ENCODE data around the gene MADCAM1. TPM values are rescaled to one million over a fixed set of nuclear protein-coding genes. Genes with fewer than 3 reads are reported as not detected.
A peak's percentile ranks its signal among the peaks of the same experiment; 100 is the strongest.
"Not testable (repeated sequence)": the region's sequence is repeated elsewhere in the genome, so short reads cannot be mapped to it uniquely, and the experiment has no call there.

The MADCAM1 gene
- total RNA-seq, 3 donors from 2014 or later: 0.18 to 0.26 (median 0.19) TPM

DNA sequence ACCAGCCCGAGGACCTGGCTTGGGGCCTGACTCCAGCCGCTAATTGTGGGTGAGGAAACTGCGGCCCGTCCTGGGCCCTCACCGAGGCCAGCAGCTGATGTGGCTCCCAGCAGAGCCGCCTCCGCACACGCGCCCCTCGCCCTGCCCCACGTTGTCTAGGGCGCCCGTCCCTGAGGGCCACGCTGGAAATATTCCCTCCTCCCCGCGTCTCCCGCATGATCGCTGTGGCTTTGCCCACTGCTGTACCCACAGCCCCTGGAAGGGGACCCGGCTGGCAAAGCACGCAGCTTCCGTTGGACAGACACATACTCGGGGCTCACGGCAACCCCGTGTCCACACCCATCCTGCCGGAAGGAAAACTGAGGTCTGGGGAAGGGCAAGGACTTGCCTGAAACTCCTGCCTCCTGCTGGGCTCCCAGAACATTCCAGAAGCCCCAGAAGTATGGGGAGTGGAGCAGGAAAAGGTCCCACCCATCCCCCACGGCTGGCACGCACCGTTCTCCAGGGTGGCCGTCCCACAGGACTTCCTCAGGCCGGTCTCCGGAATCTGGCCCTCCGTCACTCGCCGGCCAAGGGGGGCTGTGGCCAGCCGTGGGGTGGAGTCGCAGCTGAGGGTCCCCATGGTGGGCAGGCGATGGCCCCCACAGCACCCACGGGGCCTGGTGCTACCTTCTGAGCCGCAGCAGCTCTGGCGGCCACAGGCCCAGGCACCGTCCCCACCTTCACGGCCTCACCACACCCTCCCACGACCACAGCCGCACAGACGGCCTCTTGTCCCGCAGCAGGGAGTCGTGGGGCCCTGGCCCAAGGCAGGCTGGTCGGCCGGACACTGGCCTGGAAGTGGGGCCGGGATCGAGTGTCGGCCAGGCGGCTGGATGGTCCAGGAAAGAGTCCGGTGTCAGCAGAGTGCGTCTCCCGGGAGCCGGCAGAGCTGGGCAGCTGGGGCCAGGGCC, 21.9 kb upstream of the MADCAM1 start:
- no peaks in the 10 kb centered on the region for H3K9me3 Mint-ChIP-seq
- no peaks in the 10 kb centered on the region for H3K27me3 Mint-ChIP-seq (ENCODE audit: low read depth)
- no peaks in the 10 kb centered on the region for H3K4me1 Mint-ChIP-seq (ENCODE audit: low read depth)
- H3K4me3 Mint-ChIP-seq: no peak overlapping the region
- H3K36me3 Mint-ChIP-seq (ENCODE audit: insufficient read depth): no peaks in the 10 kb centered on the region
- DNase-seq: no peak
- no peak for ATAC-seq

DNA sequence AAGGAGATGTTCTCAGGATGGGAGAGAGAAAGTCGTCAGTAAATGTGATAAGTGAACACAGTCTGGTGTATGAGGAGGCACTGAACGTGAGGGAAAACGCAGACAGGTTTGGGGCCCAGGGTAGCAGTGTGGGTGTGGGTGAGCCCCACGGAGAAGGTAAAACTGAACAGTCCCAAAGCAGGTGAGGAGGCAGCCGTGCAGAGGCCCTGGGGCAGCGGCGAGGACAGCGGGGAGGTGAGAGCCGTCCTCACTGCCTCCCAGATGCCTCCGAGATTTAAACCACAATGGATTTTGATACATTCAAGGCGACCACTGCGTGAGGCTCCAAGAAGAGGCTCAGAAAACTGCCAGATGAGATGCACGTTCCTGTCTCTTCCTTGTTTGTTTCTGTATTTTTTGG, 20.9 kb upstream of the MADCAM1 start:
- Mint-ChIP-seq H3K36me3 (ENCODE audit: insufficient read depth) (no peaks in the 10 kb centered on the region), H3K4me1 (ENCODE audit: low read depth) (peaks cover 5% of the 10 kb centered on the region), H3K4me3 (no peak overlapping the region), H3K27me3 (ENCODE audit: low read depth) (no peaks in the 10 kb centered on the region), H3K9me3 (no peaks in the 10 kb centered on the region)
- no peak for DNase-seq
- ATAC-seq: no peak

DNA sequence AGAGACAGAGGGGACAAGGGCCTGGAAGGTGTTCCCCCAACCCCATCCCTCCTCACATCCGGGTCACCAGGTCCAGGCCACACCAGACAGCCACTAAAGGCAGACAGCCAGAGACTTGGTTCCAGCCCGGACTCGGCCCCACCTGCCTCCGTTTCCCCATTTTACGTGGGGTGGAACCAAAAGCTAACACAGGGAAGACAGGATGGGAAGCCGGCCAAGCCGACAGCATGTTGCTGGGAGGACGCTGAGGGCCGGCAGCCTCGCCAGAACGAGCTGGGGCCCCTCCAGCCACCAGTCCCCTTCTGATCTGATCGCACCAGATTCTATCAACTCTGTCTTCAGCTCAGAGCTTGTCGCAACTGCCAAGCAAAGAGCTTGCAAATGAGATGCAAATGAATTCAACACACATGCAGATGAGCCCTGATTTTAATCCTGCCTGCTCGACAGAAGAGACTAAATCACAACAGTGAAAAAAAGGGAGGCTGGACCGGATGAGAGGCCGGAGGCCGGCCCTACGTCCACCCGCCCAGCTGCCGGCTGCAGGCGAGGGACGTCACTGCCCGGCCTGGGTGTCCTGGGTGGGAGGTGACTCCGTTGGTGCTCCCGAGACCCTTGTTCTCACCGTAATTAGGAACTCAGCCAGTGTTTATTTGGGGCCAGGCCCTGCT, 17.9 kb upstream of the MADCAM1 start:
- Mint-ChIP-seq H3K4me1 (ENCODE audit: low read depth) (peaks cover 5% of the 10 kb centered on the region), H3K4me3 (no peak overlapping the region), H3K36me3 (ENCODE audit: insufficient read depth) (no peaks in the 10 kb centered on the region), H3K9me3 (no peaks in the 10 kb centered on the region), H3K27me3 (ENCODE audit: low read depth) (no peaks in the 10 kb centered on the region)
- DNase-seq (no peak), ATAC-seq (no peak)

DNA sequence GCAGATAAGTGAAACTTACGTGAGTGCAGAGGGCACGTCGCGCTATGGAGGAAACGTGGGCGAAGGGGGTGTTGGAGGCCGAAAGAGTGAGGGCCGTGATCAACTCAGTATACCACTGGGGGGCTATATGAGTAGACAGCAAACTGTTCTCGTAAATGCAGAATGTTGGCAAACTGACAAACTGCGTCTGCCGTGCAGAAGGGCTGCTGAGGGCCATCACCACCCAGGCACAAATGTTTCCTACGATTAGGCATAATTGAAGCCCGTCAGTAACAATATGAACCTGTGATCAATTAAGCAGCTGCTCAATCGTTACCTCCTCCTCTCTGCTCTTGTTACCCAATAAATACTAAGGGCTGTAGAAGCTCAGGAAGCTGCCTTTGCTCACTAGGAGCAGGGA, 17.3 kb upstream of the MADCAM1 start:
- no peaks in the 10 kb centered on the region for H3K9me3 Mint-ChIP-seq
- H3K36me3 Mint-ChIP-seq (ENCODE audit: insufficient read depth): no peaks in the 10 kb centered on the region
- DNase-seq: no peak
- peaks cover 5% of the 10 kb centered on the region for H3K4me1 Mint-ChIP-seq (ENCODE audit: low read depth)
- no peak overlapping the region for H3K4me3 Mint-ChIP-seq
- ATAC-seq: no peak
- H3K27me3 Mint-ChIP-seq (ENCODE audit: low read depth): peaks cover 2% of the 10 kb centered on the region

DNA sequence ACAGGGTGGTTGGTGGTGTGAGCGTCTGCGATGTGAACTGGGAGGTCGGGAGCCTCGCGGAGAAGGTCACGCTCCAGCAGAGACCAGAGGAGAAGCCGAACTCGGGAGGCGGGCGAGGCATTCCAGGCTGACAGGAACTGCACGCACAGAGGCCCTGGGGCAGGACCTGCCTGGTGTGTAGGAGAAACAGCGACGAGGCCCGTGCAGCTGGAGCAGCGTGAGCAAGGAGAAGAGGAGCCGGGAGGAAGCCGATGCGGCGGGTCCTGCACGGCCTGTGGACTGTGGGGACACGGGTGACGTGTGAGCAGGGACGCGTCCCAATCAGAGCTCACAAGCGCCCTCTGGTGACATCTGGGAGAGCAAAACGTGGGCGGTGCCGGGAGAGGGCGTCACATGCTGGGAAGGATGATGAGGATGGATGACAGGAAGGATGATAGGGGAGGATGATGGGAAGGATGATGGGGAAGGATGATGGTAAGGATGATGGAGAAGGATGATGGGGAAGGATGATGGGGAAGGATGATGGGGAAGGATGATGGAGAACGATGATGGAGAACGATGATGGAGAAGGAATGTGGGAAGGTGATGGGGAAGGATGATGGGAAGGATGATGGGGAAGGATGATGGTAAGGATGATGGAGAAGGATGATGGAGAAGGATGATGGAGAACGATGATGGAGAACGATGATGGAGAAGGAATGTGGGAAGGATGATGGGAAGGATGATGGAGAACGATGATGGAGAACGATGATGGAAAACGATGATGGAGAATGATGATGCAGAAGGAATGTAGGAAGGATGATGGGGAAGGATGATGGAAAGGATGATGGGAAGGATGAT, 16.1 kb upstream of the MADCAM1 start:
- H3K9me3 Mint-ChIP-seq: no peaks in the 10 kb centered on the region
- peaks cover 11% of the 10 kb centered on the region for H3K27me3 Mint-ChIP-seq (ENCODE audit: low read depth)
- DNase-seq (peak; percentile 39), ATAC-seq (no peak)
- peak overlapping the region; percentile 6 for H3K4me3 Mint-ChIP-seq
- no peaks in the 10 kb centered on the region for H3K36me3 Mint-ChIP-seq (ENCODE audit: insufficient read depth)
- peaks cover 5% of the 10 kb centered on the region for H3K4me1 Mint-ChIP-seq (ENCODE audit: low read depth)

DNA sequence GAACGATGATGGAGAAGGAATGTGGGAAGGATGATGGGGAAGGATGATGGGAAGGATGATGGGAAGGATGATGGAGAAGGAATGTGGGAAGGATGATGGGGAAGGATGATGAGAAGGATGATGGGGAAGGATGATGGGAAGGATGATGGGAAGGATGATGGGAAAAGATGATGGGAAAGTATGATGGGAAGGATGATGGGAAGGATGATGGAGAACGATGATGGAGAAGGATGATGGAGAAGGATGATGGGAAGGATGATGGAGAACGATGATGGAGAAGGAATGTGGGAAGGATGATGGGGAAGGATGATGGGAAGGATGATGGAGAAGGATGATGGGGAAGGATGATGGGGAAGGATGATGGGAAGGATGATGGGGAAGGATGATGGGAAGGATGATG, 15.2 kb upstream of the MADCAM1 start:
- not testable (repeated sequence) for ATAC-seq; H3K4me3 Mint-ChIP-seq; H3K9me3 Mint-ChIP-seq; DNase-seq; H3K36me3 Mint-ChIP-seq (ENCODE audit: insufficient read depth); H3K4me1 Mint-ChIP-seq (ENCODE audit: low read depth)
- peaks cover 18% of the 10 kb centered on the region for H3K27me3 Mint-ChIP-seq (ENCODE audit: low read depth)

DNA sequence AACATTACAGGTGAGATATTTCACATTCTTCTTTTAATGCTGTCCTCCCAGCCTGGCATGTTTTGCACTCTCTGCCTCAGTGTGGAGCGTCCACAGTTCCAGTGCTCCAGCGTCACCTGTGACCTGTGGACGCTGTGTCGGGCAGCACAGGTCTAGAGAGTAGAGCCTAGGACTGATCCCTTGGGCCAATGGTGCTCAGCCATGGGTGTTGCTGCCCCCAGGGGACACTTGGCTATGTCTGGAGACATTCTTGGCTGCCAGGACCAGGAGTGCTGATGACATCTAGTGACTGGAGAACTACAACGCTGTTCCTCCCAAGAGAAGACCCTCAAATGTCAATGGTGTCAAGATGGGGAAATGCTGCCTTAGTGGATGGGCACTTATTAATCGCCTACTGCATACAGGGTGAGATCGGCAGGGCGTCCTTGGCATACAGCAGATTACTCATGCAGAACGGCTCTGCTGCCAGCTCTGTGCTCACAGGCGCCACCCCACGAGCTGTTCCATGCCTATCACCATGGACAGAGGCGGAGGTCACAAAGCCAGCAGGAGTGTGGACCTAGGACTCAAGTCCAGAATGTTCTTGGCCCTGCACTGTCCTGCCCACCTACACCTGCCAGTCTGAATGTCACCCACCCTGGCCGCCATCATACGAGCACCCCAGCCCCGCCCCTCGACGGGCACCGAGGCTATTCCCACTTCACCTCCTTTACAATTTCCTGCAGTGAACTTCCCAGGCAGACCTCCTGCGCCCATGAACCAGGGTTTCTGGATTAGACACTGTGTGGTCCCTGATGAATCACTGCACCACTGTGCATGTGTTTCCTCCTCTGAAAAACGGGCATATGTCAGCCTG, 13.9 kb upstream of the MADCAM1 start:
- H3K4me3 Mint-ChIP-seq: no peak overlapping the region
- peaks cover 21% of the 10 kb centered on the region for H3K27me3 Mint-ChIP-seq (ENCODE audit: low read depth)
- peaks cover 5% of the 10 kb centered on the region for H3K4me1 Mint-ChIP-seq (ENCODE audit: low read depth)
- DNase-seq (no peak), ATAC-seq (no peak)
- H3K36me3 Mint-ChIP-seq (ENCODE audit: insufficient read depth): no peaks in the 10 kb centered on the region
- H3K9me3 Mint-ChIP-seq: no peaks in the 10 kb centered on the region

DNA sequence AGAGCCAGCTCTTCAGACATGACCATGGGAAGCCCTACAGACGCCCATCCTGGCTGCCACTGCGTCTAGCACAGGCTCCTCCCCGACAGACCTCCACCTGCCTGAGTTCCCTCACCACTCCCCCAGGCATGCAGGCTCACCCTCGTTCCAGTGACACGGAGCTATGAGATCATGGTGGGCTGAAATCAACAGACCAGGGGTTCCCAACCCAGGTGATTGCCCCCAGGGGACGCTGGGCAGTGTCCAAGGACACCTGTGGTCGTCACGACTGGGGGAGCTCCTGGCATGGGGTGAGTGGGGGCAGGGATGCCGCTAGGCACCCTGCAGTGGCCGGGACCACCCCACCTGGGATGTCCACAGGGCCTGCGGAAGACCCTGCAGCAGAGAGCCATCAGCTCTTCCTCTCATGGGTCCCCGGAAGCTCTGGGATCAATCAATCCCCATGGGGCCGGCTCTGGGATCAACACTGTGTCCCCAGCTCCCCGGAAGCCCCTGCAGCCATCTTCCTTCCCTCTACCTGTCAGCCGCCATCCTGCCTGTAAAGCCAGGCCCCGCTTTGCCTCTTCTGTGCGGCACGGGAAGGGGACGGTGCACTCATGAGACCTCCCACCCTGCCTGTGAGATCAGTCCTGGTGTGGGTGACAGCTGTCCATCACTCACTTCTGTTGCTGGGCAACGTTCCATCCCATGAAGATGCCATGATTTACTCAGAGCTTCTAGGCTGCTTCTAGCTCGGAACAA, 12.8 kb upstream of the MADCAM1 start:
- Mint-ChIP-seq H3K9me3 (no peaks in the 10 kb centered on the region), H3K27me3 (ENCODE audit: low read depth) (peaks cover 21% of the 10 kb centered on the region), H3K4me3 (no peak overlapping the region), H3K4me1 (ENCODE audit: low read depth) (peaks cover 5% of the 10 kb centered on the region), H3K36me3 (ENCODE audit: insufficient read depth) (no peaks in the 10 kb centered on the region)
- ATAC-seq (no peak), DNase-seq (no peak)

DNA sequence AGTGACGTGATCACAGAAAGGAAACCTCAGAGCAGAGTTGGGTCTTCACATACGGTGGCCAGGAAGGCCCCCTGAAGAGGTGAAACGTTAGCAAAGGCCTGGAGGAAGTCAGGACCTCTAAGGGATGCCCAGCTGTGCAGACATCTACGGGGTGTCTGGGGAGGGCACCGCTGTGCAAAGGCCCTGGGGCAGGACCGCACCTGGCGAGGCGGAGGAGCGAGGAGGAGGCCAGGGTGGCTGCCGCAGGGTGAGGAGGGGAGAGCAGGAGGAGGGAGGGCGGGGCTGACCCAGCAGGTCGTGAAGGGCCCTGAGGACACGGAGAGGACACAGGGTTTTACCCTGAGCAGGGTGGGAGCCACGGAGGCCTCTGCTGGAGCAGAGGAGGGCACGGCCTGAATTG, 11.8 kb upstream of the MADCAM1 start:
- no peak for DNase-seq
- no peaks in the 10 kb centered on the region for H3K36me3 Mint-ChIP-seq (ENCODE audit: insufficient read depth)
- no peak for ATAC-seq
- no peak overlapping the region for H3K4me3 Mint-ChIP-seq
- H3K9me3 Mint-ChIP-seq: no peaks in the 10 kb centered on the region
- H3K4me1 Mint-ChIP-seq (ENCODE audit: low read depth): peaks cover 5% of the 10 kb centered on the region
- peaks cover 21% of the 10 kb centered on the region for H3K27me3 Mint-ChIP-seq (ENCODE audit: low read depth)

DNA sequence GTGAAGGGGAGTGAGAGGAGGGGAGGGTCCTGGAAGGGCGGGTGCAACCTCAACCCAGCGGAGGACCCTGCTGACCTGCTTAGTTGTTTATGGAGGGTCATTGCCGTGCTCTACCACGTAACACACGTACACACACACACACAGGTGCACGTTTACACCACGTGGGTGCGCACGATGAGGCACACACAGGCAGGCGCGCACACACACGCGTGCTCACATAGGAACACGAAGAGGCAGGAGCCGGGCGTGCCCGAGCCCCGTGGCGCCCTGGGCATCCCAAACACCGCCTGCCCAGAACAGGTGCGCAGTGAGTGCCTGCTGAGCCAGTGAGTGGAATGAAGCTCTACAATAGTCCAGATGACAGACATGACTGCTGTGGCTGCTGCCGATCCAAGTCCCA, 11.2 kb upstream of the MADCAM1 start:
- DNase-seq (no peak), ATAC-seq (no peak)
- Mint-ChIP-seq H3K36me3 (ENCODE audit: insufficient read depth) (no peaks in the 10 kb centered on the region), H3K4me3 (no peak overlapping the region), H3K4me1 (ENCODE audit: low read depth) (peaks cover 1% of the 10 kb centered on the region), H3K9me3 (no peaks in the 10 kb centered on the region), H3K27me3 (ENCODE audit: low read depth) (peaks cover 21% of the 10 kb centered on the region)

DNA sequence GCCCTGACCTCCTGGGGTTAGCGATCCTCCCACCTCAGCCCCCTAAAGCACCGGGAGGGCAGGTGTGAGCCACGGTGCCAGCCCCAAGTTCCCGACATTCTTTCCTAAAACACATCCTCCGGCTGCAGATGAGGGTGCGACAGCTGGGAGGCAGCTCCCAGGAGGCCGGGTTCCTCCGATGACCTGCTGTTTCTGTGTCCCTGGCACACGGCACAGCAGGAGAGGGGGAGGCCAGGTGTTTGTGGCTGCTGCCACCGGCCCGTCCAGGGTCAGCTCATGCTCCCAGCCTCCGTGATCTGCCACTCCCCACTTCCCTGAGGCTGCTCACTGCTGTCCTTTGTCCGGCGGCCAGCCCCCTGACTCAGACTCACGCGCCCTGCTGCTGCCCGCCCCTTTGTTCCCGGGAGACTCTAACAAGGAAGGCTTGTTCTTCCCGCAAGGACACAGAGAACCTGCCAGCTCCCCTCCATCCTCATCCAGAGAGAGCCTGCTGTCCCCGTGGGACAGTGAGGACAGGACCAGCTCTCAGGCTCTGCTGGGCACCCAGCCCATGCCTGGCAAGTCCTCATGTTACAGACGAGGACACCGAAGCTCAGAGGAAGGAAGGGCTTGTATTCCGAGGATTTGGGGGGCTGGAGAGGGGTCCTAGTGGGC, 10.6 kb upstream of the MADCAM1 start:
- Mint-ChIP-seq H3K27me3 (ENCODE audit: low read depth) (peaks cover 21% of the 10 kb centered on the region), H3K4me3 (no peak overlapping the region), H3K4me1 (ENCODE audit: low read depth) (no peaks in the 10 kb centered on the region), H3K36me3 (ENCODE audit: insufficient read depth) (no peaks in the 10 kb centered on the region), H3K9me3 (no peaks in the 10 kb centered on the region)
- DNase-seq (no peak), ATAC-seq (no peak)

DNA sequence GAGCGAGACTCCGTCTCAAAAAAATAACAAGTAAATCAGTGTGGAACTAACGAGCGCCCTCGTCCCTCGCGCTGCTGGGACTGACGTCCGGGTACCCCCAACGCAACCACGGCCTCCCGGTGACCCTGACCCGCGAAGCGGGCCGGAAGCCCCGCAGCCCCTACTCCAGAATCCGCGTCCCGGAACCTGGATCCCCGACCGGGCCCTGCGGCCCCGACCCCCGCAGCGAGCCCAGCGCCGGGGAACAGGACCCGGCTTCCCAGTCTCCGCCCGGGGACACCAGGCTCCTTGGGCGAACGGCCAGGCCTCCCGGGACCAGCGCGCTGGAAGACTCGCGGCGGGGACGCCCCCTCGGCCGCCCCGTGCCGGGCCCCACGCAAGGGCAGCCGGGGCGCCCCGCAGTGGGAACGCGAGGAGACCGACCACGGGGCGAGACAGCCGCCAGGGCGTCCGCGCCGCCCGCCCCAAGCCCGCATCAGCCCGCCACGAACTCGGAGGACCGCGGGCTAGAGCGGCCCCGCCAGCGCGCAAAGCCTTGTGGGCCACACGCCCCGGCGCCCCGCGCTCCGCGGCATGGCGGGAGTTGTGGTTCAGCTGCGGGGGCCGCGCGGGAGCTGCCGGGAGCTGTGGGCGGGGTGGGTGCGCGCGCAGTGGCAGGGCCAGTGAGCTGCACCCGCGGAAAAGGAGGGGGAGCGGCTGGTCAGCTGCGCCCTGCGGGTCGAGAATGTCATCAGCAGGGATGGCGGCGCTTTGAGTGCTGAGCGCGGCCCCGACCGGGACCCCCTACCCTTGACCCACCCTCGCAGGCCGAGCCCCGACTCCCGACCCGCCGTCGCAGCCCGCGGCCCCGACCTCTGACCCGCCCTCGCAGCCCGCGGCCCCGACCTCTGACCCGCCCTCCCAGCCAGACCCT, 7.5 kb upstream of the MADCAM1 start:
- H3K9me3 Mint-ChIP-seq: no peaks in the 10 kb centered on the region
- H3K36me3 Mint-ChIP-seq (ENCODE audit: insufficient read depth): no peaks in the 10 kb centered on the region
- ATAC-seq: peak; percentile 96 to 98
- peak overlapping the region; percentile 82 for H3K4me3 Mint-ChIP-seq
- no peaks in the 10 kb centered on the region for H3K4me1 Mint-ChIP-seq (ENCODE audit: low read depth)
- peak; percentile 90 for DNase-seq
- peaks cover 22% of the 10 kb centered on the region for H3K27me3 Mint-ChIP-seq (ENCODE audit: low read depth)

Measured in activated T-cell treated with anti-CD3 and anti-CD28 coated beads, Interleukin-2, amount 50 U/mL, for 4 hours (primary cell).